AG04449 (cell line): ENCODE data around the gene P2RX6.

Experiments
- CTCF ChIA-PET: fragments of 350-600 bp; formaldehyde crosslinking; extraction: SDS; loops from one replicate; lab custom pipeline; 2021; ENCODE audit warnings: antibody characterized with exemption; lab: Yijun Ruan, JAX
- POLR2A ChIA-PET: fragments of 400-600, 350-600 bp; formaldehyde crosslinking; extraction: SDS; loops from one replicate; lab custom pipeline; 2020; ENCODE audit warnings: antibody characterized with exemption, inconsistent platforms; lab: Yijun Ruan, JAX
- DNase-seq: peaks from one replicate; pipeline ENCODE4 v3.0.0-alpha.2; 2010; ENCODE audit warnings: low read depth, low spot score
- H3K4me3 ChIP-seq: 2 replicates; pipeline ENCODE4 v1.5.1; 2011; ENCODE audit warnings: low read depth, mild to moderate bottlenecking, control low read depth, low read length
- CTCF ChIP-seq: IDR thresholded peaks from one replicate; pipeline ENCODE4 v1.5.1; 2011; ENCODE audit warnings: mild to moderate bottlenecking, moderate library complexity, low read length, control low read depth, inconsistent platforms; ENCODE audit not compliant: insufficient read depth; ENCODE audit errors: missing control alignments

The P2RX6 gene

GRCh38 chr22:20979940-20980453 is 35.0 kb upstream of the P2RX6 start:
- ChIA-PET CTCF (interaction anchor here (1.1 to 3.4 kb wide), 6 partner anchors 9 to 94 kb away, joined by 3 to 29 read pairs (median 12); partner anchors contain the start of gene AIFM3), POLR2A (interaction anchor here (0.7 kb wide), 1 partner anchor 23 kb away, joined by 4 read pairs; no protein-coding TSS in a partner anchor)
- peak overlapping the region; percentile 36 for H3K4me3 ChIP-seq
- TF ChIP-seq CTCF: no peak
- DNase-seq: no peak

- ChIA-PET POLR2A (interaction anchor here (3.1 kb wide), 1 partner anchor 22 kb away, joined by 20 read pairs; the partner anchor contains the start of gene THAP7), CTCF (interaction anchor here (1.1 to 3.4 kb wide), 5 partner anchors 9 to 94 kb away, joined by 3 to 29 read pairs (median 10); partner anchors contain the start of gene AIFM3)
- no peak overlapping the region for H3K4me3 ChIP-seq
- TF ChIP-seq CTCF: no peak
- no peak for DNase-seq
Observed at GRCh38 chr22:20980523-20980922, 34.4 kb upstream of the P2RX6 start.

GRCh38 chr22:20980938-20981722 is 33.8 kb upstream of the P2RX6 start:
- no peak for TF ChIP-seq CTCF
- ChIA-PET CTCF (interaction anchor here (0.9 to 3.4 kb wide), 15 partner anchors 10 to 128 kb away, joined by 3 to 29 read pairs (median 5); partner anchors contain the start of gene AIFM3), POLR2A (interaction anchor here (0.7 to 3.1 kb wide), 4 partner anchors 22 to 95 kb away, joined by 3 to 20 read pairs (median 6); partner anchors contain the start of genes CRKL, P2RX6 and THAP7)
- DNase-seq: no peak
- H3K4me3 ChIP-seq: peak overlapping the region; percentile 90

- POLR2A ChIA-PET: interaction anchor here (0.7 to 3.1 kb wide), 9 partner anchors 9 to 96 kb away, joined by 3 to 20 read pairs (median 5); partner anchors contain the start of genes CRKL, P2RX6 and THAP7
- H3K4me3 ChIP-seq: peak within 1 kb of the TSS; percentile 90
- CTCF ChIA-PET: interaction anchor here (0.6 to 3.4 kb wide), 25 partner anchors 9 to 181 kb away, joined by 3 to 29 read pairs (median 4); partner anchors contain the start of genes AIFM3 and P2RX6
- TF ChIP-seq CTCF: peak; percentile 90
- DNase-seq: no peak
Observed at GRCh38 chr22:20981787-20982562, 33.0 kb upstream of the P2RX6 start, which contains the start of gene LZTR1. Gene LZTR1 (plus strand): TSS chr22:20982297. CDS start chr22:20982372, 75 bp downstream.

- DNase-seq: no peak
- TF ChIP-seq CTCF: no peak
- peak overlapping the region; percentile 90 for H3K4me3 ChIP-seq
- CTCF ChIA-PET: interaction anchor here (0.6 to 3.4 kb wide), 21 partner anchors 8 to 181 kb away, joined by 3 to 29 read pairs (median 4); partner anchors contain the start of genes AIFM3 and P2RX6
- POLR2A ChIA-PET: interaction anchor here (1.0 to 3.1 kb wide), 8 partner anchors 9 to 97 kb away, joined by 3 to 20 read pairs (median 6); partner anchors contain the start of genes CRKL and THAP7
Observed at GRCh38 chr22:20982563-20982882, 32.4 kb upstream of the P2RX6 start.
